NCI-H524 treated with DMSO at 0.1 percent for 48 hours (cell line): ENCODE data around the gene DCD.
"Not testable (repeated sequence)": the region's sequence is repeated elsewhere in the genome, so short reads cannot be mapped to it uniquely, and the experiment has no call there.

Experiments used
- DNase-seq: peaks from one replicate; lab custom pipeline; 2025; lab: John Stamatoyannopoulos, UW

The DCD gene

DNA sequence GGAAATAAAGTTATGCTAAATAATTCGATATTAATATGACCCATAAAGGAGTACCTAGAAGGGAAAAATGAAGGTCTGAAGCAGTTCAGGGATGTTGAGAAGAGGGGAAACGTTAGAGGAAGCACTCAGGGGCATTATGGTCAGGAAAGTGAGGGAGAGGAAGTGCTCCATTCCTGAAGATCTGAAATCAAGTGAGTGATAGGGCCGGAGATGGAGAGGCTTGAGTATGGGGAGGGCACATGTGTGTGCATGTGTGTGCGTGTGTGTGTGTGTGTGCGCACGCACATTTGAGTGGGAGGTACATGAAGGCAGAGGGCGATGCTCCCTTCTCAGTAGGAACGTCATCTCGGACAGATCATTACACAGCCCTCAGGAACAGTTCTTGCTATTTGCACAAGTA, 4.9 kb upstream of the DCD start:
- no peak for DNase-seq

- DNase-seq, result no peak
Measured at GRCh38 chr12:54650889-54651288, 2.7 kb upstream of the DCD start.

DNA sequence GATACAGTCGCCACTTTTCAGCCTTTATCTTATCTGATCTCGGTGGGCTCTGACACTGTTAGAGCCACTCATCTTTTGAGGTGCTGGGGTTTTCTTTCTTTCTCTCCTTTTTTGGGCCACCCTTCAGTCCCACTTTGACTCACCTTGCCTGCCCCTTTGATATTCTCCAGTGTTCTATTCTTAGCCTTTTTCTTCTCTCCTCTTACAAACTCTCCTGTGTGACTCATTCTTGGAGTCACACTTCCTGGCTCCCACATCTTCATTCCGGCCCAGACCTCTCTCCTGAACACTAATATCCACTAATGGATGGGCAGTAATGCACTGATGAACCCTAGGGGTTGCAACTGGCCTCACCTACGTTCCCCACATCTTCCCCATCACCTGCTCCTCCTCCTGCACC, 2.2 kb upstream of the DCD start:
- no peak for DNase-seq

- no peak for DNase-seq
Measured at GRCh38 chr12:54649825-54650224, 1.7 kb upstream of the DCD start.

DNA sequence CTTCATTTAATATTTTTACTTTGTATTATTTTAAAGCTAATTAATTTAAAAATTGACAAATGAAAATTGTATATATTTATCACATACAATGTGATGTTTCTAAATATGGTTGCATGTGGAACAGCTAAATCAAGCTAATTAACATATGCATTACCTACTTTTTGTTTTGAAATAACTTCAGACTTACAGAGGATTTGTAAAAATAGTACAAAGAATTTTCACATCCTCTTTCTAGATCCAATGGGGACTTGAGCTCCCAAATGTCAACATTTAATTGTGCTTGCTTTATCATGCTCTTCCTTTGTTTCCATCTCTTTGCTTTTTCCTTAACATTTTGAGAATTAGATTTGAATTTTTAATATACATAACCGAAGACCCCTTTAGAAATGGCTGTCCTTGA, 6.6 kb downstream of the DCD start:
- DNase-seq, result no peak

DNA sequence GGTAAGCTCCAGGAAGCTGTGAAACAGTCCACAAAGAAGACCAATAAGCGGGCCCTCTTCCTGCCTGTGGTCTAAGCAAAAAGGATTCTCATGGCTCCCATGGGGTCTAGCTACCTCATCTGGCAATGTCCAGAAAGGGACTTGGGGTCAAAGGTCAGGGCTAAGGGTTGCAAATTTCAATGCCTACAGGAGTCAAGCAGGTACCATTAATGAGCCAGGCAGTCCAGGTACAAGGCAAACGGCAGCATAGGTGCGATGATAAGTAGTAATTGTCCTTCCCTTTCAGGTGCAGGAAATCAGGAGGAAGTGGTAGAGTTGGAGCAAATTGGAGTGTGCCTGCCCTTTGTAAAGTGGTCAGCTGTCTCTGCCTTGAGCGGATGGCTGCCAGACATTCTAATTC, 7.1 kb downstream of the DCD start:
- no peak for DNase-seq

DNA sequence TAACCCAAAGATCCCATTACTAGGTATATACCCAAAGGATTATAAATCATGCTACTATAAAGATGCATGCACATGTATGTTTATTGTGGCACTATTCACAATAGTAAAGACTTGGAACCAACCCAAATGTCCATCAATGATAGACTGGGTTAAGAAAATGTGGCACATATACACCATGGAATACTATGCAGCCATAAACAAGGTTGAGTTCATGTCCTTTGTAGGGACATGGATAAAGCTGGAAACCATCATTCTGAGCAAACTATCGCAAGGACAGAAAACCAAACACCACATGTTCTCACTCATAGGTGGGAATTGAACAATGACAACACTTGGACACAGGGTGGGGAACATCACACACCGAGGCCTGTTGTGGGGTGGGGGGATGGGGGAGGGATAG, 9.1 kb downstream of the DCD start:
- not testable (repeated sequence) for DNase-seq

DNA sequence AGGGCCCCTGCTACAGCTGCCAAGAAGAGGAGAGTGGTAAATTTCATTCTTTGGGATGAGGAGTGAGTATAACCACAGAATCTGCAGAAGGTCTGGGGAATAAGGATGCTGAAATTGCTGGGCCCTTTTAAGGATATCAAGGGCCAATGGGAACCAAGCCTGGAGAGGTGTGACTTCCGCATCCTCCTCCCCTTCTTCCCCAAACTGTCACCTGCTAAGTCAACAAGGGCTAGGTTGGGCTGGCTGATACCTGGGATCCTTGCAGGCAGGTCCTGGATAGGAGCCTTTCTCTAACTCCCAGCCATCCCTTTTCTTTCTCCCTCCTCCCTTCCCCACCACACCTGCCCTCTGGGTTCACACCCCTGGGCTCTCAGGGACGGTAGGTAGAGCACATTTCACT, 13.4 kb downstream of the DCD start, which contains the start of gene LACRT:
TSS of gene LACRT (minus strand) at position 101 of the 400 bp plus-strand sequence. CDS start at position 47, 54 bp downstream.
- DNase-seq, result no peak

DNA sequence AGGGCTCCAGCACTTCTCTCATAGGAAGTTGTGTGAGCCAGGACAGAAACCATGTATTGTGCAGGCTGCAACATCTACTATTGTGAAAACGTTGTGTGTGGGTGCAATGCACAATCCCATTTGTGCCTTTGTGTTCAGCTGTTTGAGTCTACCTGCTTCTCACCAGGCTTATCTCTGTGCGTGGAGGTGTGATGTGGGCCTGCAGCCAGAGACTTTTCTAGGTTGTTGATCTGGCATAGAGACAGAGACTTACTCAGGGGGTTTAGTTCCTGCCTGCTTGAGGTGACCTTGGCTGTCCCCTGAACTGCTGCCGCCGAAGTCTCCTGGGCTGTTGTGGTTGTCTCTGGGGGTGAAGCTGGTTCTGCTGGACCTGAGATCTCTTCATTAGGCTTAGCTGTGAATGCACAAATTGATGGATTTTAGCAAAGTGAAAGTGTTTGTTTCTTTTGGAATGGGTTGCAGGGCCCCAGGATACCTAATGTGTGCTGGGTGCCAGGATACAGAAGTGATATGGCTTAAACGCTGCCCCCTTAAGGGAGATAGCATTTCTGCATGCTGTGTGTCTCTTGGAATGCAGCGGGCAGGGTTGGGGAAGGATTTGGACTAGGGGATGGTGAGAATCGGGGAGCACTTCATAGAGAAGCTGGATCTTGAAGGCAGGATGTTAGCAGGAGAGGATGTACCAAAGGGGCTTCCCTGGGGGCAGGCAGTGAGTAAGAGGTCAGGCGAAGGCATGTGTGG, 16.0 kb downstream of the DCD start:
- no peak for DNase-seq

GRCh38 chr12:54631551-54631950, 16.6 kb downstream of the DCD start:
- DNase-seq, result no peak

DNA sequence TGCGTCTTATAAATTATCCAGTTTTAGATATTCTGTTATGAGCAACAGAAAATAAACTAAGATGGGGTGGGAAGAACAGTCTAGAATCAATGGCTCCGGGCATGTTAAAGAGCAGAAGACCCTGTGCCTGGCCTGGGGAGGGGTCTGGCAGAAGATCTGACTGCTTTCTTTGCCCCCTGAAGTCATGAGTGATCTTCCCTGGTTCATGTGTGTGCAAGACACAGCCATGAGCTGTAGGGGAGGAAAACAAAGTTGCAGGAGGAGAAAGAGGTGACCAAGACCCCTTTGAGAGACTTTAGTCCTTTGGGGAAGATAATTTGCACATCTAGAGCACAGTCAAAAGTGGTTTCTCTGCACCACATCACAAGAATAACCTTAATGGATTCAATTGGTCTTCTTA, 18.2 kb downstream of the DCD start:
- no peak for DNase-seq

- no peak for DNase-seq
Measured at GRCh38 chr12:54628186-54628846, 19.8 kb downstream of the DCD start.

DNA sequence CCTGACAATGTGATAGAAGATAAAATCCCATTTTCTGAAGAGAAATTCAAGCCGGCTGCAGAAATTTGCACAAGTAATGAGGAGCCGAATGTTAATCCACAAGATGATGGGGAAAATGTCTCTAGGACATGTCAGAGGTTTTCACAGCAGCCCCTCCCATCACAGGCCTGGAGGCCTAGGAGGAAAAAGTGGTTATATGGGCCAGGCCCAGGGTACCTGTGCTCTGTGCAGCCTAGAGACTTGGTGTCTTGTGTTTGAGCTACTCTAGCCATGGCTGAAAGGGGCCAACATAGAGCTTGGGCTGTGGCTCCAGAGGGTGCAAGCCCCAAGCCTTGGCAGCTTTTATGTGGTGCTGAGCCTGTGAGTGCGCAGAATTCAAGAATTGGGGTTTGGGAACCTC, 20.9 kb downstream of the DCD start:
- no peak for DNase-seq

- no peak for DNase-seq
Measured at GRCh38 chr12:54625598-54625997, 22.6 kb downstream of the DCD start.

- no peak for DNase-seq
Measured at GRCh38 chr12:54624315-54625279, 23.6 kb downstream of the DCD start.

- DNase-seq, result no peak
Measured at GRCh38 chr12:54622463-54623183, 25.5 kb downstream of the DCD start.

DNA sequence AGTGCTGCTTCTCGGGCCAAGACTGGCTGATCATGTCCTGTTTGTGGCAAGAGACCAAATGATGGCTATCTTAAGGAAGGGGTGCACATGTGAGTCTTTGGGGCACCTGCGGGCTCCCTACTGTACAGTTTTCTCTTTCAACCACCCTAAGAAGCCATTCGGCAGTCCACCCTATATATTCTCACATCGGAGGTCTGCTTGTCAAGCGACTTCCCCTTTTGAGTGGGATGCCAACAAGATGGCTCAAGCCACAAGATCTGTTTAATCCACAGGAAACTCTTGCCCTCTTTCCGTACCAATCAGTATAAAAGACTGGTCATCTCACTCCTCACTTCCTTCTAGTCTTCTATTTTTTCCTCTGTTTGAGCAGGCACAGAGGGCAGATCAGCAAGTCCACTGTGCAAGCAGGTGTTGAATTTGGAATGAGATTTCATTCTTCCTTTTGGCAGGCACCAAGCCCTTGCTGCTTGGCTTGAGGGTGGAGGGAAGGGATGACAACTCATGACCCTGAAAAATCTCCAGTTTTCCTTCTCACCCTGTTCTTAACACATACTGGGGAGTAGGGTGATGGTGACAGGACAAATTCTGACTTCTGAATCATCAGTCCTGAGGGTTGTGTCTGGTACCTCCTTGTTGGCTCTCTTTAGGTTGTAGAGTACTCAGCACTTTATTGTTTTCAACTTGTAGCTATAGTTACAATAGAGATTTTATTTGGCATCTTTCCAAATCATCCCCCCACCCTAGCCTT, 31.1 kb downstream of the DCD start:
- DNase-seq, result no peak

DNA sequence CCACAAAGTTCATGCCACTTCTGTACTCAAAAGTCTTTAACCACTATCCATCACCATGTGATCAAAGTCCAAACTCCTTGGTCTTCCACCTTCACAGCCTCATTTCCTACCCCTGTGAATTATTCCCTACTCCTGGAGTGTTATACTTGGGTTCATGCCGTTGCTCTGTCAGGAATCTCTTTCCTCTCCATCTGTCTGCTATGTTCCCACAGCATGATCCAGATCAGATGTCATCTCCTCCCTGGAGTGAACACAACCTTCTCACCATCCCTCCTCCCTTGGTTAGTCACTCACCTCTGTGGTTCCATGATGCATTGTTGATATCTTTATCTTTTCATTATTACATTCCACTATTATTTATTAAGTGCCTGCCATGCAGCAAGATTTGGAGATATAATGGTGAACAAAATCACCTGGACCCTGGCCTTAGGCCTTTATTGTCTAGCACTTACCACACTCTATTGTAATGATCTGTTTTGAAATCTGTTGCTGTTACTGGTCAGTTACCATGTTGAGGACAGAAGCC, 35.9 kb downstream of the DCD start:
- no peak for DNase-seq

GRCh38 chr12:54611715-54612149, 36.4 kb downstream of the DCD start:
- no peak for DNase-seq

- no peak for DNase-seq
Measured at GRCh38 chr12:54608769-54609168, 39.4 kb downstream of the DCD start.

- no peak for DNase-seq
Measured at GRCh38 chr12:54608156-54608555, 40.0 kb downstream of the DCD start.
